Fibroblast of pulmonary artery (primary cell): ENCODE results near the gene GOSR2.

Source experiments
- DNase-seq: peaks from one replicate; pipeline ENCODE4 v3.0.0-alpha.2; 2010; ENCODE audit warnings: low read depth
- H3K4me3 ChIP-seq: replicated peaks from 2 replicates; pipeline ENCODE4 v1.5.1; 2011; ENCODE audit warnings: low read depth, mild to moderate bottlenecking, control low read depth, low read length, moderate library complexity
- TF ChIP-seq, protein P1 (sequence below): IDR thresholded peaks from 2 replicates; pipeline ENCODE4 v1.5.1; 2011; ENCODE audit warnings: mild to moderate bottlenecking, control low read depth, low read length, inconsistent platforms; ENCODE audit errors: missing control alignments

The GOSR2 gene

DNA sequence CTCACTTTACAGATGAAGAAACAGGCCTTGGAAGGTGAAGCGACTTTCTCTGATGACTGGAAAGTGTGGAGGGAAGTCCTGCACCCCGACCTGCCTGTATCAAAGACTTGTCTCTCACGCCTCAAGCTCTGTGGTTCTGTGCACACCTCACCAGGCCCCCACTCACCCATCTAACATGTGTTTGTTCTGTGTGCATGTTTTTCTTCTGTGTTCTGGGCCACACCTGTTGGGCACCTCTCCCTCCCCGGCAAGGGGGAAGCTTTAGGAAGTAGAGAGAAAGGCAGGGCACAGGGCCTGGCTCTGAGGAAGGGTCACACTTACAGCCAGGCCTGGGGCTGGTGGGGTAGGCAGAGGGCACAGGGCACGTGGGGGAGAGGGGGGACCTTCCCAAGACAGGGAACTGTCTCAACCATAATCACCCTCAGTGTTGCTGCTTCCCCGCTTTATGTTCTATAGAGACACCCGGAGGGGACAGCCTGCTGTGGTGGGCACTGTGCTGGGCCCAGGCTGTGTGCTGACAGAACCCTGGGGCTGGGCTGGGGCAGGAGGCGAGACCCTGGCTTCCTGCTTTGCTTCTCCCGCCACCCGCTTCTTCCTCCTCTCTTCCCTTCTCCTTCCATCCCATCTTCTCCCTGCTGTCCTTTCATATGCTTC lies 48.8 kb downstream of the GOSR2 start:
- TF ChIP-seq, protein P1, sequence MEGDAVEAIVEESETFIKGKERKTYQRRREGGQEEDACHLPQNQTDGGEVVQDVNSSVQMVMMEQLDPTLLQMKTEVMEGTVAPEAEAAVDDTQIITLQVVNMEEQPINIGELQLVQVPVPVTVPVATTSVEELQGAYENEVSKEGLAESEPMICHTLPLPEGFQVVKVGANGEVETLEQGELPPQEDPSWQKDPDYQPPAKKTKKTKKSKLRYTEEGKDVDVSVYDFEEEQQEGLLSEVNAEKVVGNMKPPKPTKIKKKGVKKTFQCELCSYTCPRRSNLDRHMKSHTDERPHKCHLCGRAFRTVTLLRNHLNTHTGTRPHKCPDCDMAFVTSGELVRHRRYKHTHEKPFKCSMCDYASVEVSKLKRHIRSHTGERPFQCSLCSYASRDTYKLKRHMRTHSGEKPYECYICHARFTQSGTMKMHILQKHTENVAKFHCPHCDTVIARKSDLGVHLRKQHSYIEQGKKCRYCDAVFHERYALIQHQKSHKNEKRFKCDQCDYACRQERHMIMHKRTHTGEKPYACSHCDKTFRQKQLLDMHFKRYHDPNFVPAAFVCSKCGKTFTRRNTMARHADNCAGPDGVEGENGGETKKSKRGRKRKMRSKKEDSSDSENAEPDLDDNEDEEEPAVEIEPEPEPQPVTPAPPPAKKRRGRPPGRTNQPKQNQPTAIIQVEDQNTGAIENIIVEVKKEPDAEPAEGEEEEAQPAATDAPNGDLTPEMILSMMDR = no peak
- DNase-seq = no peak
- H3K4me3 ChIP-seq = no peak overlapping the region

DNA sequence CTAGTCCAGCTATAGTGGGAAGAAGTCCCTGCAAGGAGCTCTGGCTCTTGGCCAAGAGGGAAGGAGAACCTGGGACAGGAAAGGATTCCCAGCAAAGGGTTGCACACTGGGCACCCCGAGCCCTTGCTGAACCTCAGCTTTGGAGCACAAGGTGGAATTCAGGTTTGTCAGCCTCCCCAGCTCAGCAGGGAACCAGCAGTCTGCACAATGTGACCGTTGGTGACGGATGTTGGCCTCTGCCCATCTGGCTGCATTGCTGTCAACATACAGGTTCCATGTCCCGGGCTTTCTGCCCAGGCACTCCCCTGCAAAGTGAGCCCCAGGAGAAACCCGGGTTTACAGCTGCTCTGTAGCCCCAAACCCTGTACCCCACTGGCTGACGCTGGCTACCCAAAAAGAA lies 49.4 kb downstream of the GOSR2 start:
- DNase-seq = no peak
- TF ChIP-seq, protein P1 = no peak
- H3K4me3 ChIP-seq = no peak overlapping the region

DNA sequence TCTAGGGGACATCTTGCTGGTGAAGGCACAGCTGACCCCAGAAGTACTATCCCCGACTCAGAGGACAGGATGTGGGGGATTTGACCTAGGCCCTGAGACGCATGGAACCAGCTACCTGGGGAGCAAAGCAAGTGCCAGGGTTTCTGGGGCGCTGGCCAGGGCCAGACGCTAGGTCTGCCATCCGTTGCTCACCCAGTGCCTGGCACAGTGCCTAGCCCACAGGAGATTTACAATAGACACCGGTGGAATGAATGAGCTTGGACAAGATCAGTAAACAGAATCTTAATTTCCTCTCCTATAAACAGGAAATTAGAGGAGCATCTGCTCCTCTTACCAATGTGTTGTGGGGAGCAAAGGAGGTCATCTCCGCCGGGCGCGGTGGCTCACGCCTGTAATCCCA lies 51.1 kb downstream of the GOSR2 start:
- no peak overlapping the region for H3K4me3 ChIP-seq
- TF ChIP-seq, protein P1 = no peak
- DNase-seq = no peak

DNA sequence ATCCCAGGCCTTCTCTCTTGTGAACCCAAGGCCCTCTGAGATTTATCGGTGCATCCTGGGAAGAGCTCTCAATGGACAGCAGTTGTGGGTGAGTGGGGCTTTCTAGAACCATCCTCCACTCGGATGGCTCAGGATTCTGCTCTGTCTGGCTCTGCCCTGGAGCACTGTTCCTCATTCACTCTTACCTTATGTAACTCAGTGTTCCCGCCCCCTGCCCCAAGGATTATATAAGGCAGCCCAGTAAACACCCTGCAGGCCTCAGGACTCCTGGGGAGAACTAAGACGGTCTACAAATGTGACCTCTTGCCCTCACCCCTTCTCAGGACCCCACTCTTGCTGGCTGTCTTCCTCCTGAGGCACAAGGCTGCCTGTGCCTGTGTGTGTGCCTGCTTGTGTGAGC lies 52.3 kb downstream of the GOSR2 start:
- no peak overlapping the region for H3K4me3 ChIP-seq
- TF ChIP-seq, protein P1 = no peak
- DNase-seq = no peak

DNA sequence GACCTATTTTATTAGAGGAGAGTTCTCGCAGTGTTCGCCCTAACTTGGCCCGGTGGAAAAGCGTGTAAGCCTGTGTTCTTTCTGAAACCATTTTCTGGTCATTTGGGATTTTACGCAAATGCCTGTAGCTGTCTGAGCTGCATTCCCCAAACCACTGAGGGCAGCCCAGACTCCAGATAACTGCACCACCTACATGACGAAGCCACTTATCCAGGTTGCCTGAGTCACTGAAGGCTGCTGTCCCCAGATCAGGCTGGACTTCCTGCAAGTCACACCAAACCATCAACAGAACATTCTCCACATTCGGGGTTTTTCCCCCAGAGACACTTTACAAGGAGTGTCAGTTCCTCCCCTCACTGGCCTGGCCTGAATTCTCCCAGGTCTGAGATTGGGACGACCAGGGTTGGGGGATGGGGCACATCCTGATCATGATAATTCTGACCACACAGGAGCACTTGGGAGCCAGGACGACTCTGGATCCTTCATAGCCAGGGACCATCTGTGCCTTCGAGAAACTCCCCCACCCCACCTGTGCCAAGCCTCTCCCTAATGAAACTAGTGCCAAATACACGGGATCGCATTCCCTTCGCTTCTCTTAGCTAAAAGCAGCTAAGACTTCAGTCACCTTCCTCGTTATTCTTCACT lies 53.8 kb downstream of the GOSR2 start:
- no peak overlapping the region for H3K4me3 ChIP-seq
- TF ChIP-seq, protein P1 = no peak
- no peak for DNase-seq

DNA sequence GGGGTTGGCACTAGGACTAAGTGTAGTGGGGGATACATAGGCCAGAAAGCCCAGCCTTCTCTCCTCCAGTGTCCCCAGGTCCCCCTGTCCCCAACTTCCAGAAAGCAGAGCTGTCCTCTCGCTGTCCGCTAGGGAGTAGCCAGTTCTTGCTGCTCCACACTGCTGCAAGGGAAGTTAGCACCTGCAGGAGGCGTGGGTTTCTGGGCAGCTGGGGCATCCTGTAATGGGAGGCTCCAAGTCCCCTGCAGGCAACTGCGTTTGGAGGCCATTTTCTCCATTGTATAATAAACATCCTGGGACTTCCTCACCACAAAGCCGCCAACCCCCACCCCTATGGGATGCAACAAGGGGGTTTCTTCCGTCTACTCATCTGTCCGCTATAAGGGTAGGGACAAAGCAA lies 54.4 kb downstream of the GOSR2 start:
- peak; percentile 39 for DNase-seq
- no peak overlapping the region for H3K4me3 ChIP-seq

More for the DNA sequence above, 54.4 kb downstream of the GOSR2 start:
- TF ChIP-seq, protein P1 = peak; percentile 37
